IPS-18c (cell line): ENCODE measurements around the gene SEMA3E.

Experiments
- H3K4me3 ChIP-seq: 2 replicates; pipeline ENCODE4 v1.7.0; 2013; ENCODE audit warnings: low read depth, mild to moderate bottlenecking, low read length, moderate library complexity; ENCODE audit not compliant: insufficient read depth
- H3K9me3 ChIP-seq: one replicate; pipeline ENCODE4 v1.6.1; 2013; ENCODE audit warnings: mild to moderate bottlenecking, low read length, moderate library complexity; ENCODE audit not compliant: control insufficient read depth, insufficient read depth

Gene SEMA3E

DNA sequence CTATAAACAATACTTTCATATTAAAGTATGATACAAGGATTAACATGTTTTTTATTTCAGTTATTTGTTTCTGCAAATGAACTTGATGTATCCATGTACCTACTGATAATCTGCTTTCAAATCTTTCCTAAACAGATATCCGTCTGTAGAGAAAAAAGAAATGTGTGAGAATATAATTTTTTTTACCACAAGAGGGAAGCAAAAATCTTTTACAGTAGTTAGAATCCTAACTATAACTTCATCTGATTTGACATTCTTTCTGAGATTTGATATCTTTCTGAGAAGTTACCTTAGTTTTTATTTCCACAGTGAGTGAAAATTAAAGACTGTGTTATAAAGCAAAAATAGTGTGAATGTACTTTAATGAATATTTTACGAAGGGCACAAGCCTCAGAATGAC is 282.3 kb downstream of the SEMA3E start:
- Histone ChIP-seq H3K4me3 (no peak overlapping the region), H3K9me3 (no peaks in the 10 kb centered on the region)

DNA sequence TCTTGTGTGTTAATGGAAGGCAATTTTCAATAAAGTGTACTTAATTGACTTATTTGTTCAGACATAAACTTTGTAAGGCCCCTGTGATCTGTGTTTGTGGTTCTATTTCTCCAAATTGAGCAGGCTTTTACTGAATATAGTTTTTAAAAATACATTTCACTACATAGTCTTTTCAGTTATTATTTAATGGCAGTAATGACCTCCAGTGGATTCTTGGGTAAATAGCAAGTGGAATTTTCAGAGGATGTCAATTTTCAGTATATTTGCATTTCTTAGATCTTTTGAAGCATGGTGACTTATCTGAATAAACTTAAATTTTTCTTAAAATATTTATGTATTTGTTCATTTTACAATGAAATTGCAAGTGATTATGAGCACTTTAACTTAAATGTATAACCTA is 283.2 kb downstream of the SEMA3E start:
- H3K4me3 ChIP-seq, result no peak overlapping the region
- no peaks in the 10 kb centered on the region for H3K9me3 ChIP-seq

DNA sequence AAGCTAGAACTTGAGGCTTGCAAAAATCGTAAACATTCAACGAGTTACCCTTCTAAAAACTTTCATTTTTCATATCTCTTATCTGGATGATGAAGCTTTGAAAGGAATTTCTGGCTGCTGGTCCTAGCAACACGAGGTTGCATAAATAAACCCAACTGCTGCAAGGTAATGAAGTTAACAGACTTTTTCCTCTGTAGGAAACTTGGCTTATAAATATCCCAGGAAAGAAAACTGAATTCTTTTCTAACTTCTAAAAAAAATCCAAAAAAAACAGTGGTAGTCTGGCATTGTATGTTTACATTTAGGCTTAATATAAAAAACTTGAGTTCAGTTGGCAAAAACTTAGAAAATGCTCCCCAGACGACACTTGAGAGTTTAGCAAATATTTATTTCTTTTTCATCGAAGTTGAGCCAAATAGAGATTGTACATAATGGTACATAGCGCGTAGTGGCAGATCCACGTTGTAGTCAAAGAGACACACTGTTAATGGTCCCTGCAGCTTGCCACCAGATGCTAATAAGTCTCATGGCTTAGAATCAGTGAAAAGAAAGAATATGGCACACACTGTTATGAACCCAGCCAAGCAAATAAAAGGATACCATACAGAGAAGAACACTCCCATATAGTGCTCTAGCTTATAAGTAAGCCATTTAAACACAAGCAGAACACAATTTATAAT is 285.9 kb downstream of the SEMA3E start:
- Histone ChIP-seq H3K4me3 (no peak overlapping the region), H3K9me3 (no peaks in the 10 kb centered on the region)

DNA sequence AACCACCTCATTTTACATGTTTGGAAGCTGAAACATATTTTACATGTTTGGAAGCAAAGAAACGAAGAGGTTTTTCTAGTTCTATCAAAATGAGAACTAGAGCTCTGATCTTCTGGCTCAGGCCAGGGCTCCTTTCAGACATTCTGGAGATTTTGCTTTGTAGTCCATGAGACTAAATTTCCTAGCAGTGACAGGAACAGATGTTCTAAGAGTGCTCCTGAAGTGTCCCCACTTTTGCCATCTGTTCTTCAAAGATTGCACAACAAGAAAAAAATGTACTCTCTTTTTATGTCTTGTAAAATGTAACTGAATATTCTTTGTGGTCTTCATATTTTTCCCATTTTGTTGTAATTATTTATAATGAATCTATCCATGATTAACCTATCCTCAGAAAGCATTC is 289.8 kb downstream of the SEMA3E start:
- Histone ChIP-seq H3K9me3 (no peaks in the 10 kb centered on the region), H3K4me3 (no peak overlapping the region)

DNA sequence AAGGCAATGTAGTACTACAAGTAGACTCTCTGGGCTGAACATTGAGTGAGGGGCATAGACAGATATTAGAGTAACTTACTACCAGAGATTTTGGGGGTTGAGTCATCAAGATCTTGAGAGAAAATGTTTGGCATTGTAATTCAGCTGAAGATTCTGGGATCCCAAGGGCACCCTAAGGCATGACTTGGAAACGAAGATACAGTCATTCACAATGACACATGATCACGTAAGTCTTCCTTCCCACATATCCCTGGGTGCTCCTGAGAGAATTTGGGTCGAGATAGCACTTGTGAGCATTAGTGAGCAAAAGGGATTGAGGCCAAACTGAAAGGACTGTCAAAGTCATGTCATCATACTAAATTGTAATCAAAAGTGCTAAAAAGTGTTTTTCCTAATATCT is 293.8 kb downstream of the SEMA3E start:
- Histone ChIP-seq H3K9me3 (no peaks in the 10 kb centered on the region), H3K4me3 (no peak overlapping the region)

DNA sequence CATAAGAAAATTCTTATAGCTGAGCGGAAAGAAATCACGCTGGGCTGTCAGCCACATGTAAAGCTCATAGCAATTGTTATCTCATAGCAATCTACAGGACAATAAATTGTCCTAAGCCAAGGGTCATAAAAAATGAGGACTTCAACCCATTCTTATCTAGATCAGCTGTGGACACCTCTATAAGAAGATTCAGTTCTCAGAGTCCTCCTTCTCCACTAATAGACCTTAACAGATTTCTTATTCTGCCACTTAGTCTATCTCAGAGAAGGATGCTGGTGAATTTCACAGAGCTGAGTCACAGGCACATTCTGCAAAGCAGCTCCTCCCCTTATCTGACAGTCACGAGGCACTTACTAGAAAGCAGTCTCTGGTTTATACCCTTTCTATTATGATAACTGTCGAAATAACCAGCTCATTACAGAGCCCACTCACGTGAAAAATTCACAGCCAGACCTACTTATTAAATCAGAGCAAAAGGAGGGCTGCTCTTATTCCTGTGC is 300.9 kb downstream of the SEMA3E start:
- H3K4me3 ChIP-seq, result no peak overlapping the region
- no peaks in the 10 kb centered on the region for H3K9me3 ChIP-seq

DNA sequence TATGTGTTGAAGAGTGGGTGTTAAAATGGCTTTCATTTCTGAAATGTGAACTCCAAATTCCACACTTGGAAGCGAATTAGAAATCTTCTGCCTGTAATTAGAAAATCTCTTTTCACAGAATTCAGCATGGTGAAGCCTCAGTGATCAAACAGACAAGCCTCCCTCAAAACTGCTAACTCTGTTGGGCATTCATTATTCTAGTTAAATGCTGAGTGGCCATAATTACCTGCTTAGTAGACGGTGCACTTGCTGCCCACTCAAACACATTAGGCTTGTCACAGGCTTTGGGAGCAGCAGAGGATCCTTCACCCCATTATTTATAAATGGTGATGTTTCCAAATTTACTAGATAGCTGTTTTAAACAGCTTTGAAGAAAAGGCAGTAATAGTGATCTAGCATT is 309.0 kb downstream of the SEMA3E start:
- Histone ChIP-seq H3K4me3 (no peak overlapping the region), H3K9me3 (peaks cover 2% of the 10 kb centered on the region)

DNA sequence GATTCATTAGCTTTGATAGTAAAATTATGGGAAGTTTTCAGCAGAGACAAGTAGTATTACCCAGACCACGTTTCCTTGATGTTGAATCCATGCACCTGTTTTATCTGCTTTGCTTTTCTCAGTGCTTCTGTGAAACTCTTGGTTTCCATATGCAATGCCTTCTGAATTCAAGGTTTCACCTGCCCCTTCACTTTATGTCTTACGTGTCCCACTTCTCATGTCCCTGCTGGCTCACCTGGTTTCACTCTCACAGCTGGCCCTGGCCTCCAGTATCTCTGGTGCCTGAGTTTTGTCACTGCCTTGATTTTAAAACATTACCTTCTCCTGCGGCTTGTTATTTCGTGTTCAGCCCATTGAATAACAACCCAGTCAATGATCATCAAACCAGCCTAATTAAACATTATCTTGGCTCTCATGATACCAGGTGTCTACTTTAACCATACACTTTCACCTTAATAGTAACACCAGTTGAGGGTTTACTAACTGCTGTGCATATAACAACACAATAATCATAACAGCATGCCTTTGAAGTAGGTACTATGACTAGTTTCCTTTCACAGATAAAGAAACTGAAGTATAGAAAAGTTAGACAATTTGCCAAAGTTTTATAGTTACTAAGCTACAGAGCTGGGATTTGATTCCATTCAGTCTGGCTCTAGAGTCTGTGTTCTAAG is 310.5 kb downstream of the SEMA3E start:
- peaks cover 2% of the 10 kb centered on the region for H3K9me3 ChIP-seq

DNA sequence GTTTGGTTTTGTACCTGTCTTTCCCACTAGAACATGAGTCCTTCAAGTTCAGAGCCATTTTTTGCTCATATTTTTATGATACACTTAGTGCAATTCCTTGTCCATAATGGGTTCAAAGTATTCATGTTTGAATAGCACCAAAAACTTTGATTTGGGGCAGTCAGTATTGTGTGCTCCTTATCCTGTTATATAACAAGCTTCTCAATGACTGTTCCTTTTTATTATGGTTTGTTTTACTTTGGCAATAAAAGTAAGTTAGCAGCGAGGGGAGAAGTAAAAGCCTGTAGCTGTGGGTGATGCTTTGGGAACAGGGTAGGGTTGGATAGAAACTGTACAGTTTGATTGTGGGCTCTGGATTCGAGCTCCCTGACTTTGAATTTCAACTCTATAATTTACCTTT is 311.9 kb downstream of the SEMA3E start:
- Histone ChIP-seq H3K9me3 (peaks cover 2% of the 10 kb centered on the region), H3K4me3 (no peak overlapping the region)

More for the DNA sequence above, 310.5 kb downstream of the SEMA3E start:
- no peak overlapping the region for H3K4me3 ChIP-seq

DNA sequence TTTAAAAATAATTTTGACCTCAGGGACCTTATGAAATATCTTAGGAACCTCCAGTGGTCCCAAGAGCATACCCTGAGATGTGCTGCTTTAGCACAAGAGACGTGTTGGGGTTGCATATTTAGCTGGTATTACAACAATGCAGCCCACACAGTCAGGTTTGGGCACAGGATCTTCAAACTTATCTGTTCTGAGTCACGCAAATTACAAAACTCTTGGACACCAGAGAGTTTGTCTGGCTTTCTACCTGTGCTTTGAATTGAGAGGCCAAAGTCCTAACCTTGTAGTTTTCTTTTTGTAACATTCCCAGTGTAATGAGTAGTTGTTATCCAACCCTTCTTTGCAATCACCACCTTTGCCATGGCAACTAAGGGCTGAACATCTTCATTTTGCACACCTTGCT is 322.7 kb downstream of the SEMA3E start:
- Histone ChIP-seq H3K9me3 (no peaks in the 10 kb centered on the region), H3K4me3 (no peak overlapping the region)

DNA sequence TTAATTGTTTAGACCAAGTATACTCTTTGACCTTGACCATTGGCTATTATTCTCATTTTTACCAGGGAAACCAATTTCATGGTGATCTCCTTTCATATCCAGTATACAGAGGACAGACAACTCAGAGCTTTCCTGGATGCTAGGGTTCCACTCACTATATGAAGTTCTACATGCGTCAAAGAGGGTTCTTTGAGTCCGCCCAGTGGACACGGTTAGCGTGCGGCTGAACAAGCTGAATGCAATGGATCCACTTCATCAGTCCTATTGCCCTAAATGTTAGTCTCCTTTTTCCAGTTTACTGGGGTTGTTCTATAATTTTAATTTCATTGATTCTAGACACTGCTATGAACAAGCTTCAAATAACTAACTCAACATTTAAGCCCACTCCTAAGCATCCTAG is 323.9 kb downstream of the SEMA3E start:
- Histone ChIP-seq H3K4me3 (no peak overlapping the region), H3K9me3 (no peaks in the 10 kb centered on the region)

DNA sequence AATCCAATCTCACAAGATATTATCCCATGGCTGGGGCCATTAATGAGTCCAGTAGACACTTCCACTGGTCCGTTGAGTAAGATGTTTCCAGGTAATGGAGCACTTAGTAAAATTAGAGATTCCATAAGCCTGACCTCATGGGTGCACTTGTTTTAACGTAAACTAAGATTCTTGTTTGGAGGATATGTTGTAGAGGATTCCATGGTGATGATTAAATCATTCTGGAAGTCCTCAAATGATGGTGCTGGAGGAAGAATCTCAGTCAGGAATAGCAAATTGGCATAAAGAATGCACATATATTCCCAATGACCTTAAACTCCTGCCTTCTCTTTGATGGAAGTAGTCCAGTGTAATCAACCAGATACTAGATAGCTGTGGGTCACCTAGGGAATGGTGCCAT is 324.3 kb downstream of the SEMA3E start:
- H3K4me3 ChIP-seq, result no peak overlapping the region
- H3K9me3 ChIP-seq, result no peaks in the 10 kb centered on the region

DNA sequence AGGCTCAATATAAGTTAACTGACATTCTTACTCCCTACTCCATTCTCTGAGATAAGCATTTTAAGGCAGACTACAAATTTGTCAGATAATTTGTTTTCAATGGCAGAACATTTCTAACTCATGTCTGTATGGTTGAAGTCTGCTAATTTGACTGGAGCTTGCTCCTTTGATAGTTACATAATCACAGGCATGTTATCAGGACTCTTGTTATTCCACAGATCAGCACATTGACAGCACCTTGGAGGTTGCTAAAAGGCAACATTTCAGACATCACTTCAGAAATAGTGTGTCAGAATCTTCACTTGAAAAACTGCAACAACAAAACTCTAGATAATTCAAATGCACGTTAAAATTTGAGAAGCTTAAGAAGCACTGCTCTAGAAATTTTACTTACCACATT is 327.9 kb downstream of the SEMA3E start:
- Histone ChIP-seq H3K9me3 (no peaks in the 10 kb centered on the region), H3K4me3 (no peak overlapping the region)

DNA sequence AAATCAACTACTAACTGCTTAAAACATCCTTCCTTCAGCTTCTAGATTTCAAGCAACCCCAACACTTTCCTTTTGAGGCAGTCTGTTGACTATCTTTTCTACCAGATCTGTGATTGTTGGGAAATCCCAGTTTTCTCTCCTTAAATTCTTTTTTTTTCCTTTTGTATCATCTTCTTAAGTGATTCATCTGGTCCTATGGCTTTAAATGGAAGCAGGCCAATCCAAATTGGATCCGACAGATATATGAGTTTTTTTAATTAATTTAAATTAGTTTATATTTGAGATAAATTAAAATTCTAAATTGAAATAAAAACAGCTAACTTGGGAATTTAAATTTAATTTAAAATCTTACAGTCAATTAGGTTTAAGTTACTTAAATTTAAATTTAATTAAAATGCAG is 335.0 kb downstream of the SEMA3E start:
- H3K4me3 ChIP-seq, result no peak overlapping the region

More for the DNA sequence above, 335.0 kb downstream of the SEMA3E start:
- H3K9me3 ChIP-seq, result no peaks in the 10 kb centered on the region
